Measurements from ENCODE around the gene LTBP2.
A peak's percentile ranks its signal among the peaks of the same experiment; 100 is the strongest.

The LTBP2 gene

DNA sequence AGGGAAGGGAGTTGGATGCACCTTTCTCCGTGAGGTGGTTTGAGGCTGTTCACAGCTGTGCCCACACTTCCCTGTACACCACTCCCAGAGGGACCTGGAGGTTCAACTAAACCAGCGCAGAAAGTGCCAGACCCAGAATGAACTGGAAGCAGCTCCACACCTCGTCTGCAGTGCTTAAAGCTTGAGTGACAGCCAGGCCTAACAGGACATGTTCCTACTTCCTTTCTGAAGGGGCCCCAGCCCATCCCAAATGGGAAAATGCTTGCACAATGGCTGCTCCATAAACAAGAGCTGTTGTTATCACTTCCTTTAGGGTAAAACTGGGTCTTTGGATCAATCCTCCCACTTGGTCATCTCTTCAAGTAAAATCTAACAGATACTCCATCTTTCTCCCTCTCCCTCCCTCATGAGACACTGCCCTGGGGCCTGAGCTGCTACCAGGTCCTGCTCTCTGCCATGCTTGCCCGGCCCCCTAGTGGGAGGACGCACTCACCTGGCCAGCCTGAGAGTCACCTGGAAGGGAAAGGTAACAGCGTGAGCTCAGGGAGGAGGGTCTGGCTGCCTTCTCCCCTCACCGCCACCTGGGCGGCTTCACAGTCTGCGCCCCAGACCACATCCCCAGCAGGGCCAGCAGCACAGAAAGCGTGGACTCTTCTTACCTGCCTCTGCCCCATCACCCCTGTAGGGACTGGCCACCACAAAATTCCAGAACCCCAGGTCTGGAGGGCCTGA, 85.0 kb downstream of the LTBP2 start:
- DNase-seq (ENCODE audit: low read depth), result no peak

DNA sequence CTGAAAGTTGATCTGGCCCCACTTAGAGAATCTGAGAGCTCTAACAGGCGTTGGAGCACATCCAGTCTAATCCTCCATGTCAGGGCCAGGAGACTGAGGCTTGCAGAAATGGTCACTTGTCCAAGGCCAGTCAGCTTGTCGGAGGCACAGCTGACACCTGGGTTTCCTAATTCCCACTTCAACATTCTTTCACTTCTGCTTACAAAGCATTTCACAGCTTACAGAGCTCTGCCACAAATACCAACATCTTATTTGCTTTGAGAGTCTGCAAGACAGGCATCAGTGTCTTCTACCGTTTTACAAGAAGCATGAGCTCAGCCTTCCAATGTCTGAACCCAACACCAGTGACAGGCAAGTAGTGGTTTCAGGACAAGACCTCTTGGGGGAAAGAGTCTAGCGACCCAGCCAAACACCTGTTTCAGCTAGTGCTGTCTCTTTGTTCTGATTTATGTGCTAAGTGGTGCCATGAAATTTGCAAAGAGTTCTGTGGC, 86.6 kb downstream of the LTBP2 start:
- DNase-seq (ENCODE audit: low read depth), result no peak

DNA sequence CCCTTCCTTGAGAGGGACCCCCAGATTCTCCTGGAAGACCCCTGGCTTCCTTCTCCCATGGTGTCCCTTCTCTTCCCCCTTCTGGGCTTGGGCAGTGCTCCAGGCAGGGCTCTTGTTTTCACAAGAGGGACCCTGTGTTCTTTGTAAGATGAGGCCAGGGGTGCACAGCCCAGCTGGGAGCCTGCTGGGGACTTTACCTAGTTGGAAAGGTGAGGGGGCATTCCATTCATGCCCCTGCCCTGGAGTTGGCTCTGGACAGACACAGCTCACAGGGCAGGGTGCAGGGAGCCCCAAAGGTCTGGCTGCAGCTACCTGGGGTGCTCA, 87.3 kb downstream of the LTBP2 start:
- no peak for DNase-seq (ENCODE audit: low read depth)

DNA sequence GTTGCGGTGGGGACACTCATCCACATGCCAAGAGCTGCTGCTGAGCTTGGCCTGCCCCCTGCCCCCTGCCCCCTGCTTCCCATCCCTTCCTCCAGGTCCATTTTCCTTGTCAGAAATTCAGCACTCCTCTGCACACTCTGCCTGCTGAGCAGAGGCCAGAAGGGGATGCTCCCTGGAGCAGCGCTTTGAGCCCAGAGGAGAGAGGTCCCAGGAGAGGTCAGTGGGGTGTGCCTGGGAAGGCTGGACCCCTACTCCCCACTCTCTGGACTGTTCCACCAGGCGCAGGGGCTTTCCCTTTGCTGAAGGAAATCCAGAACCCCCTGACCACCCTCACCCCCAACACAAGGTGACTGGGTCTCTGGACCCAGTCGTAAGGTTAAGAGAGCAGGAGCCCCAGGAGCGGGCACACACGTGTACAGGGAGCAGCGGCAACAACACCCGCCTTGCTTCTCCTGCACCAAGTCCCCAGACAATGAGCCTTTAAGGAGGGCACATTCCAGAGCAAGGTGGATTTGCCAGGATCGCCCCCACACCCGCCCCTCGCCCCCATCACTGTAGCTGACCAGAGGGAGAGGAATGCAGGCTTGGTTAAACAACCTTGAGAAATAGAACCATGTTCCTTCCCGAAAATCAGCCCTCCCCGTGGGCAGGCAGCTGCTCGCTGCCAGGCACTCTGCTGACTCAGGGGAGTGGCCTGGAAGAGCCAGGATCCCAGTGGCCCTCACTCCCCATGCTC, 87.8 kb downstream of the LTBP2 start:
- DNase-seq (ENCODE audit: low read depth), result no peak

DNA sequence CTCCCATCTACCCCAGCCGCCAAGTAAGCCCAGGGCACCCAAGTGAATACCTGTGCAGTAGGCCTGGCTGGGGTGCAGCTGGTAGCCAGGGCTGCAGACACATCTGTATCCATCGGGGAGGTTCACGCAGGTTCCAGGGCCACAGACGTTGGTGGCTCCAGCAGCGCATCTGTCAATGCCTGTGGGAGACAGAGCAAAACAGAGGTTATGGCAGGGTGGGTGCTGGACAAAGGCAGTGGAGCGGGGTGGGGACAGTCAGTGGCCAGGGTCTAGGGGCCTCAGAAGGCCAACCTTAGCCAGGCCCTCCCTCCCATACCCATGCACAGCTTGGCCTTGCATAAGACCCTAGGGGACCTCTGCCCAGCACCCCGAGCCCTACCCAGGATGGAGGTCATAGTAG, 89.3 kb downstream of the LTBP2 start:
- no peak for DNase-seq (ENCODE audit: low read depth)

DNA sequence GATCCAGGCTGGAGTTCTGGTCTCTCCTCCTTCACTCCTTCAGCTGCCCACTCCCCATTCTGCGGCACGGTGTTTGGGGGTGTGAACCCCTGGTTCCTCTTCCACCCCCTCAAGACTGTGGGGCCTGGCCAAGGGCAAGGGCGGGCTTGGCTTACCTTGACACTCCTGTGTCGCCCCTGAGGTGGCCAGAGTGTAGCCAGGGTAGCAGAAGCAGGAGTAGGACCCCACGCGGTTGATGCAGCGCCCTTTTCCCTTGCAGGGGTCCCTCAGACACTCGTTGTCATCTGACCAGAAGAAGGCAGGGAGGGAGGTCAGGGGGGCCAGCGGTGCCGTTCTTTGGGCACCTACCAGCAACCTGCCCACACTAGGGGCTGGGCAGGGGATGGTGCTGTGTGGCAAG, 90.3 kb downstream of the LTBP2 start:
- DNase-seq (ENCODE audit: low read depth), result no peak

DNA sequence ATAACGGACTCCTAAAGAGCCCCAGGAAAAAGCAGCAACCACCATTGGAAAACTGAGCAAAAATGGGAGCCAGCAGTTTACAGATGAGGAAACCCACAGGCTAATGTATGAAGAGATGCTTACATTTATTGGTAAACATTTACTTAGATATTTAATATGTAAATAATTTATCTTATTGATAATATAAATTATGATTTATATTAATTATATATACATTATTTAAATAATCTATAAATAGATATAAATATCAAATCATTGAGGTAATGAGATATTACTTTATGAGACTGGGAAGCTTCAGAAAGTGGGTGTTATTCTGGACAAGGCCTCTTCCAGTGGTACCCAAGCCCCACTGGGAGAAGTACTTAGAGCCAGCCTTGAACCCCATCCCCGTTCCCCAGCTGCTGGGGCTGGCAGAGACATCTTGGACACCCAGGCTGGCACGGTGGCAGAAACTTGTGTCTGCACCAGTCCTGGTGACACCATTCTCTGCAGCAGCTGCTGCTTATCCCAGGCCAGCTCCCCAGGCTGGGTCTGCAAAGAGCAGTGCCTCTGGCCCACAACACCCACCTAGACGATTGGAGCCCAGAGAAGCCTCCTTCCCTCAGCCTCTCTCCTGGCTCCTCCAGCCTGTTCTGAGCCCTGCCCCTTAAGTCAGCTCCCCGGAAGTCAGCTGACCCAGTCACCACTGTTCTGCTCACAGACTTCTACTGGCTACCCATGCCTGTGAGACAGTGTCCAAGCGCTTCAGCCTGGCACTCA, 92.5 kb downstream of the LTBP2 start:
- DNase-seq (ENCODE audit: low read depth), result no peak

DNA sequence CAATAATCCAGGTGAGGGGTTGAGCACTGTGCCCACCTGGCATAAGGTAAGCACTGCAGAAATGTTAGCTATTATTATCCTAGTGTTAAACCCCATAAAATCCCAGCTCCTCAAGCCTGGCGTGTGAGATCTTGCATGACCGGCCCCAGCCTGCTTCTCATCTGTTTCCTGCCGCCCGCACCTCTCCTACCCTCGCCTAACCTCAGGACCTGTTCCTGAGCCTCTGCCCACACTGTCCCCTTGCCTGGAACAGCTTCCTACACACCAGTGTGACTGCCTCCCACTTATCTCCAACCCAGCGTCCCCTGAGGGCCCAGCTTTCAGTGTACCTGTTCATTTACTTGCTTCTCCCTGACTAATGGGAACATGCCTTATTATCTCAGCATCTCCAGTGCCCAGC, 93.8 kb downstream of the LTBP2 start:
- no peak for DNase-seq (ENCODE audit: low read depth)

DNA sequence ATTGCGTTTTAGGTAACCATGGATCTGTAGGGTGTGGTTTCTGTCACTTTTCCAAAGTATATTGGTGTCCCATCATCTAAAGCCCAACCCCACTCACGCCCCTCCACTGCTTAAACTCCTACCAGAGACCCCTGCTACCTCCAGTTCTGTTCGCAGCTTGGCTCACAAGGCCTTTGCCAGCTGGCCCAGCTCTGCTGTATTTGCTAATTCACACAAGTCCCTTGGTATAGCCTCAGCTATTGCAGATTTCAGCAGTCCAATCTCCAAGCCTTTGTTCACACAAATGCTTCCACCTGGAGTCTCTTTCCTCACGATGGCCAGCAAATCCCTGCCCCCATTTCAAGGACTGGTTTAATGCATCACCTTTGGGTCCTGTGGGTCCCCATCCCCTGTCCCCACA, 94.3 kb downstream of the LTBP2 start:
- DNase-seq (ENCODE audit: low read depth), result no peak

DNA sequence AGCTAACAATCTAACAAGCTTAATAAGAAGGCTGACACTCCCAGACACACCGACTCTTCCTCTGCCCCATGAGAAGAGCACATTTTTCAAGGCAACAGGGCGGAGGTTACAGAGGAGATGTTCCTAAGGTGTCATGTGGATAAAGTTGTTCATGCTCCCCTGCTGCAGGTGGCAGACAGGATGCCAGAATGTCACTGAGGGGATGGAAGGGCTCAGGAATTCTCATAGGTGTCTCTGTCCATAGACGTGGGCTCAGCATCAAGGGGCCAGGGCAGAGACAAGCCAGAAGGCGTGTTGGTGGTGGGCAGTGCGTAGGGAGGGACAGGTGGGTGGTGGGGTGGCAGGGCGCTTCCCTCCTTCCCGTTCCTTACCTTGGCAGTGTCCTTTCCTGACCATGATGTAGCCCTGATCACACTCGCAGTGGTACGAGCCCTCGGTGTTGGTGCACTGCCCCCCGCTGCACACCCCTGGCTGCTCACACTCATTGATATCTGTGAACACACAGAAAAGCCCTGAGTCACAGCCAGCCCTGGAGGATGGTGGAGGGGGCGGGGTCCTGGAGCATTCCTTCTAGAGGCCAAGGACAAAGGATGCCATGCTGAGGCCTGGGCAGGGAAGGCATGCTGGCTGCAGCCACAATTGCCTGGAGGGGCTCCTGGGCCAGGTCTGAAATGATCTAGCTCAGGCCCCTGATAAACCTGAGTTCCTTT, 95.4 kb downstream of the LTBP2 start:
- peak; percentile 66 for DNase-seq (ENCODE audit: low read depth)

DNA sequence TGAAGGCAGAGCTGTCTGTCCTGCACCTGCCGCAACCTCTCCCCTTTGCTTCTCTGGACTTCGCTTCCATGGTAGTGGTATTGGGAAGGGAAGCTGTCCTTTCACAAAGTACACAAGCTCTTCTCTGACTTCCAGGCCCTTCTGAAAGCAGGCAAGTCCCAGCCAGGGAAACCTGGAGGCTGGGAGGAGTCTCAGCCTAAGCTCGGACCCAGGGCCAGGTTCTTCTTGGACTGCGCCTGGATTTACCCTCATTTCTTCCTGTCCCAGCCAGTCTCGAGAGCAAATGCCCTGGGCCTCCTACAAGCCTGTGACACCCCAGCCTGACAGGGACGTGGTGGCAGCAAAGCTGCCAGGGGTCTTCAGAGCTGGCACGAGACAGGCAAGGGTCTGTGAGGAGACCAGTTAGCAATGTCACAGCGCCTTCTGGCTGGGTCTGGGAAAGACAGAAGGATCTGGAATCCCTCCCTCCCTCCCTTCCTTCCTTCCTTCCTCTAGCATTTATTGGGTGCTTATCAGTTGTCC, 96.1 kb downstream of the LTBP2 start:
- no peak for DNase-seq (ENCODE audit: low read depth)

DNA sequence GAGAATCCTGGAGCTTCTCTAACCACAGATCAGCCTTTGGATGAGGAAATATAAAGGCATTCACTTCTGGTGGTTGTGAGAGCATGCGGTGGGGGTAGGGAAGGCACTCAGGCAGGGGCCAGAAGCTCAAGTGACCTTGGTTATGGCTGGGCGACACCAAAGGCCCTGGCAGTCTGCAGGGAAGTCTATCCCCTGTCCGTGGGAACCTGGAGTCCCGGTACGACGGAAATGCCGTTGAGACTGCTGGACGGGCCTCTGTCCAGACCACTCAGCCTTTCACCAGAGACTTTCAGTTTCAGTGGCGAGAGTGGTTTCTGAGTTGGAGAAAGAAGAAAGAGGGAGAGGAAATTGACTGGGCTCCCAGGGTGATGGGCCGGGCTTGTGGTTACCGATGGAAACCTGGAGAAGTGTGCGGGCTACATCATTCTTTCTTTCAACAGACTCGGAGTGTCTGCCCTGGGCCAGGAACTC, 97.5 kb downstream of the LTBP2 start:
- peak; percentile 42 for DNase-seq (ENCODE audit: low read depth)

DNA sequence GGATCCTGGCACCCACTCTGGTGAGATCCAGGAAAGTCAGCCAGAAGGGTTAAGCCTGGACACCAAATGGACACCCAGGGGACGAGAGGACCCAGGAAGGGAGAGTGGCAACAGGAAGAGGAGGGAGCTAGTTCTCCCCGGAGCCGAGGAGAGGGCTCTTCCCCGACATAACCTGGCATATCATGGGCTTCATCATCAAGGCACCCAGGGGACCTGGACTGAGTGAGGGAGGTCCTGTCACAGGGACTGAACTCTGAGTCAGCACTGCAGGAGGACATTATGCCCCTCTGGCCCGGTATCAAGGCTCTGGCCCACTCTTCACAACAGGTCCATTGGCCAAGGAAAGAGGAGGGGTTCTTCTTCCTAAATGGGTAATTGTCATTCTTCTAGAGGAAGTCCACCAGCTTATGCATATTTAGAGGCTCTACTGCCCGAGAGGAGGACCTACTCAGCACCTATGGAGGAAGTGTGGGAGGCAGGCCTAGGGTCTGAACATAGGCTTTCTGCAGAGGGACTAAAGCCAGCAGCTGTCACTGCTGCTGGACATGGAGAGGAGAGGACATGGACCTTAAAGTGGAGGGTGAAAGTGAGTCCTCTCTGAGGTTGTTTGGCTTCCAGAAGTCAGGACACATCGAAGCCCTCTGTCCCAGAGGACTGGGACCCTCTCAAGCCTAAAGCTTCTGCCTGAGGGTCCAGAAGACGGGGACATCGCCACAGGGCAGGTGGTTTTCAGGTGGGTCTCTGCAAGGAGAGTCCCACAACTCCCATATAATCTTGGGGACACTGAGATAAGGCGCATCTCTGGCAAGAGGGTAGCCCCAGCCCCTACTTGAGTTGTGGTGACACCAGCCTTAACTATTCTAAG, 99.8 kb downstream of the LTBP2 start:
- DNase-seq (ENCODE audit: low read depth), result no peak

DNA sequence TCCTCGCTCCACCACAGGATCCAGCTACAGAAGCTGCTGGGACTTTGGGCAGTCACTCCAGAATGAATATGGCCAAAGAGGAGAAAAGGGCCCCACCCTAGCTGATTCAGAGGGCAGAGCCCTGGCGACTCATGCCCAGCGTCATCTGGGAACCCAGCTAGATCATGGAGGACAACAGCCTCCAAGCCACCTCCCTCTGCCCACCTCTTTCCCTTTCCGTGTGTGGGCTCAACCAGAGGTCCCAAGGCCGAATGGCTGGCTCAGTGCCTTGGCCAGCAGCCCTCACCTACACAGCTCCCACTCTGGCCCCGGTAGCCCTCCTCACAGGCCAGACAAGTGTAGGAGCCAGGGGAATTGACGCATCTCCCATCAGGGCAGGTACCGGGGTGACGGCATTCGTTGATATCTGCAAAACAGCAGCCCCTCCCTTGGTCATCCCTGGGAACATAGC, 101.1 kb downstream of the LTBP2 start:
- DNase-seq (ENCODE audit: low read depth), result peak; percentile 74

DNA sequence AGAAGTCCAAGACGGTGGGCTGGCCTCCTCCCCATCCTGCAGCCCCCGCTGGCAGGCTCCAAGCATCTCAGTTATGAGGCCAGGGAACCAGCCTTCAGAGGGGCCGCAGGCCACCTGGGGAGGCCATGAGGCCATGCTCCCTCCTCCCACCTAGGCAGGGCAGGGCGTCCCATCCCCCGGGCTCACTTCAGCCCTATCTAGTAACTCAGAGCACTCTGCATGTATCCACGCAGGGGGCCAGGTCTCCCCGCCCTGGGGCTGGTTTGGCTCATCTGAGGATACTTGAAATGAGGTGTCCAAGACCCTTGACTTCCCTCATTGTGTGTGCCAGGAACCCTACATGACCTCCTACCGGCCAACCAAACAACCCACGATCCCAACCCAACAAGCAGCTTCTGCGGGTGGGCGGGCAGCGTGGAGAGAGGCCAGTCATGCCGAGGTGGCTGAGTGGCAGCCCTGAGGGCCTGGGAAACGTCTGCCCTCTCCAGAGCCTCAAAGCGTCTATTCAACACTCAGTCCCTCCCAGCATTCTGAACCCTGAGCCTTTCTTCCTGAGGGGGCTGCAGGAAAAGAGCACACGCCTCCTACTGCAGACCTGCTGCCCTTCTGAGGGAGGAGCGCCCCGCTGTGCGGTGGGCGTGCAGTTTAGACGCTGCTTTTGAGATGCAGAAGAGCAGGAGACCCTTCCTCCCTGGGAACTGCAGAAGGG, 101.7 kb downstream of the LTBP2 start:
- DNase-seq (ENCODE audit: low read depth), result peak; percentile 53

DNA sequence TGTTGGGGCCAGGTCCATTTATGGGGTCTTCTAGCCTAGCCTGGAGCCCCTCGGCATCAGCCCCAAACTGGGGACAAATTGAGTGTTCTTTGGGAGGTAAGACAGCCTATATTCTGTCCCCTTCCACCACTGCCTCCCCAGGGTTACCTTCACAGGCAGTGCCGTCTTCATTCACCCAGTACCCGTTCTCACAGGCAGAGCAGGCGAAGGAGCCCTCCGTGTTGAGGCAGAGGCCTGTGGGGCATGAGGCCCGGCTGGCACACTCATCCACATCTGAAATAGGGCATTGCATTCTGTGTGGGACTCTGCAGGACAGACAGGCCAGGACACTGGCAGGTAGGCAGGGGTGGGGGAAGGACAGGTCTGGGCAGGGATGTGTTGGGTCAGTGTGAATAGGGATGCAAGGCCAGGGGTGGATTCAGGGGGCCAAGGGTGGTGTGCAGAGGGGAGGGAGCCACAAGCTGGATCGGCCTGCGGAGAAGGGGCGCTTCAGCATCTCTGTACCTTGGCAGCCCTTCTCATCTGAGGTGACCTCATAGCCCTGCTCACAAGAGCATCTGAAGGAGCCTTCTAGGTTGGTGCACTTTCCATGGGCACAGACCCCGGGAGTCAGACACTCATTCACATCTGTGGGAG, 102.3 kb downstream of the LTBP2 start:
- DNase-seq (ENCODE audit: low read depth), result no peak

DNA sequence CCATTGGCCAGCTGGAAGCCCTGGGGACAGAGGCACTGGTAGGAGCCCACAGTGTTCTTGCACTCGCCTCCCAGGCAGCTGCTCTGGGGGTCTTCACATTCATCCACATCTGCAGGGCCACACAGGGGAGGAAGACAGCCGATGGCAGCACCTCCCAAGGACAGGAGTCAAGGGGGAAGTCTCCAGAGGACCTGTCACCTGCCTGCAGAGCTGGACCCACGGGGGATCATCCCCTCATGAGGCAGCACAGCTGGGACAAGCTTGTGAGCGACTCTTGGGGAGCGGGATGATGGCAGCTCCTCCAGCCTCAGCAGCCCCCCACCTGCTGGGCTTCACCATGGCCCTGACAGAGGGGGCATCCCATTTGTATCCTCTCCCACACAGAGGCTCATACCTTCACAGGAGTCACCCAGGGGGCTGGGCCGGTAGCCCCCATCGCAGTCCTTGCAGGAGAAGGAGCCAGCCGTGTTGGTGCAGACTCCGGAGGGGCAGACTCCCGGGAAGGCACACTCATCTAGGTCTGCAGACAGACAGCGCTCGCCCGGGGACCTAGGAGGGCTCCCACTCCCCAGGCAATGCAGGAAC, 103.1 kb downstream of the LTBP2 start:
- DNase-seq (ENCODE audit: low read depth), result no peak

DNA sequence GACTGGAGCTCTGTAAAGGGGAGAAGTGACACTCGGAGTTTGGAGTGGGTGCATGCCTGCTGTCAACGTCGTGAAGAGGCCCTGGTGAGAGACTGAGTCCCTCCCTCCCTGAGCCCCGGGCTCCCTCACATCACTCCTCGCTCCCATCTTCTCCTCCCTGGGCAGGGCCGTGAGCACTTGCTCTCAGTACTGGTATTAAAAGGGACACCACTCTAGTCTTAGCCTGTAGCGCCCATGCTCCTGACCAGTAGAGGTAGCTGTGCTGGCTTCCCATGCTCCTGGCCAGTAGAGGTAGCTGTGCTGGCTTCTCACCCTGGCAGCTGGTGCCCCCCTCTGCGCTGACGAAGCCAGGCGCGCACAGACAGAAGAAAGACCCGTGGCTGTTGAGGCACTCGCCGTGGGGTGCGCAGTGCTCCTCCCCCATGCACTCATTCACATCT, 103.7 kb downstream of the LTBP2 start:
- no peak for DNase-seq (ENCODE audit: low read depth)

DNA sequence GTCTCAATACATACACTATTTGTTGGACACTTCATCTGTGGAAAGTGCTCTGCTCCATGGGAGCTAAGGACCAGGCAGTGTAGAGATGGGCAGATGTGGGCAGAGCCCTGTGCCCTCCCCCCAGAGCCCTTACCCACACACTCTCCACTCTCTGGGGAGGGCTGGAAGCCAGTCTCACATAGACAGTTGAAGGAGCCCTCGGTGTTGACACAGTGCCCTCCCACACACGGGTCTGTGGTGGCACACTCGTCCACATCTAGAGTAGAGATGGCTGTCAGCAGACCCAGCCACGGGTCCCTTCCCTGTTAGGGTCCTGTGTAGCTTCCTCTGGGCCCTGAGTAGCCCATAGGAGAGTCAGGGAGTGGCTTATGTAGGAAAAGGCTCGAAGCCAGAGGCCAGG, 104.2 kb downstream of the LTBP2 start:
- DNase-seq (ENCODE audit: low read depth), result no peak

Measured in EH (cell line).